ENCODE results near the gene LCE5A. TPM values are rescaled to one million over a fixed set of nuclear protein-coding genes. Genes with fewer than 3 reads are reported as not detected.
"Not testable (repeated sequence)": the region's sequence is repeated elsewhere in the genome, so short reads cannot be mapped to it uniquely, and the experiment has no call there.

Gene LCE5A
- total RNA-seq: not detected

- DNase-seq: no peak
- ChIA-PET POLR2A (no interaction called here), CTCF (no interaction called here)
- H3K36me3 Mint-ChIP-seq (ENCODE audit: low read depth): no peaks in the 10 kb centered on the region
- H3K27me3 Mint-ChIP-seq: peaks cover 40% of the 10 kb centered on the region
- H3K27ac Mint-ChIP-seq: no peak within 1 kb of the TSS
- no peaks in the 10 kb centered on the region for H3K9me3 Mint-ChIP-seq
- no peak within 1 kb of the TSS for H3K4me3 Mint-ChIP-seq
- H3K4me1 Mint-ChIP-seq: no peaks in the 10 kb centered on the region
These were observed at the start of gene LCE5A for GRCh38 chr1:152510503-152510902. LCE5A (plus strand) TSS chr1:152510803; CDS start chr1:152511535, 732 bp downstream.

GRCh38 chr1:152461544-152461943 is 49.1 kb upstream of the LCE5A start:
- ChIA-PET POLR2A (no interaction called here), CTCF (no interaction called here)
- Mint-ChIP-seq H3K9me3 (no peaks in the 10 kb centered on the region), H3K27me3 (peaks cover 18% of the 10 kb centered on the region), H3K4me1 (peaks cover 28% of the 10 kb centered on the region), H3K4me3 (no peak overlapping the region), H3K36me3 (ENCODE audit: low read depth) (no peaks in the 10 kb centered on the region), H3K27ac (no peak overlapping the region)
- DNase-seq: peak; percentile 69

- H3K27me3 Mint-ChIP-seq: peaks cover 22% of the 10 kb centered on the region
- ChIA-PET CTCF (no interaction called here), POLR2A (no interaction called here)
- no peaks in the 10 kb centered on the region for H3K36me3 Mint-ChIP-seq (ENCODE audit: low read depth)
- no peaks in the 10 kb centered on the region for H3K9me3 Mint-ChIP-seq
- H3K4me1 Mint-ChIP-seq: peaks cover 28% of the 10 kb centered on the region
- no peak overlapping the region for H3K27ac Mint-ChIP-seq
- DNase-seq: no peak
- H3K4me3 Mint-ChIP-seq: no peak overlapping the region
These were observed 48.0 kb upstream of the LCE5A start for GRCh38 chr1:152462636-152463035.

GRCh38 chr1:152466217-152466616 is 44.4 kb upstream of the LCE5A start:
- H3K27ac Mint-ChIP-seq: no peak overlapping the region
- H3K4me3 Mint-ChIP-seq: no peak overlapping the region
- ChIA-PET CTCF (no interaction called here), POLR2A (no interaction called here)
- no peaks in the 10 kb centered on the region for H3K9me3 Mint-ChIP-seq
- peaks cover 3% of the 10 kb centered on the region for H3K4me1 Mint-ChIP-seq
- peaks cover 23% of the 10 kb centered on the region for H3K27me3 Mint-ChIP-seq
- H3K36me3 Mint-ChIP-seq (ENCODE audit: low read depth): no peaks in the 10 kb centered on the region
- no peak for DNase-seq

- Mint-ChIP-seq H3K9me3 (peaks cover 37% of the 10 kb centered on the region), H3K36me3 (ENCODE audit: low read depth) (peaks cover 2% of the 10 kb centered on the region), H3K4me3 (no peak overlapping the region), H3K27me3 (no peaks in the 10 kb centered on the region), H3K27ac (no peak overlapping the region), H3K4me1 (no peaks in the 10 kb centered on the region)
- CTCF ChIA-PET: no interaction called here
- POLR2A ChIA-PET: no interaction called here
- no peak for DNase-seq
These were observed 36.6 kb upstream of the LCE5A start for GRCh38 chr1:152473887-152474537.

GRCh38 chr1:152479792-152480595 is 30.6 kb upstream of the LCE5A start:
- peaks cover 33% of the 10 kb centered on the region for H3K9me3 Mint-ChIP-seq
- peaks cover 2% of the 10 kb centered on the region for H3K36me3 Mint-ChIP-seq (ENCODE audit: low read depth)
- ChIA-PET POLR2A (no interaction called here), CTCF (interaction anchor here (1.6 to 2.1 kb wide), 2 partner anchors 21 to 40 kb away, joined by 3 to 15 read pairs; no protein-coding TSS in a partner anchor)
- H3K27ac Mint-ChIP-seq: no peak overlapping the region
- no peak overlapping the region for H3K4me3 Mint-ChIP-seq
- peak; percentile 64 for DNase-seq
- H3K4me1 Mint-ChIP-seq: peaks cover 2% of the 10 kb centered on the region
- no peaks in the 10 kb centered on the region for H3K27me3 Mint-ChIP-seq

- CTCF ChIA-PET: interaction anchor here (1.2 to 1.9 kb wide), 3 partner anchors 14 to 24 kb away, joined by 4 to 10 read pairs (median 5); no protein-coding TSS in a partner anchor
- no peak overlapping the region for H3K27ac Mint-ChIP-seq
- H3K4me3 Mint-ChIP-seq: no peak overlapping the region
- peaks cover 2% of the 10 kb centered on the region for H3K4me1 Mint-ChIP-seq
- no peak for DNase-seq
- no peaks in the 10 kb centered on the region for H3K27me3 Mint-ChIP-seq
- H3K9me3 Mint-ChIP-seq: peaks cover 14% of the 10 kb centered on the region
- POLR2A ChIA-PET: no interaction called here
- peaks cover under 1% of the 10 kb centered on the region for H3K36me3 Mint-ChIP-seq (ENCODE audit: low read depth)
These were observed 28.5 kb upstream of the LCE5A start for GRCh38 chr1:152481869-152482664.

- H3K27me3 Mint-ChIP-seq: peaks cover 5% of the 10 kb centered on the region
- no peaks in the 10 kb centered on the region for H3K9me3 Mint-ChIP-seq
- no peak overlapping the region for H3K4me3 Mint-ChIP-seq
- ChIA-PET POLR2A (no interaction called here), CTCF (interaction anchor here (0.9 to 2.2 kb wide), 2 partner anchors 13 to 27 kb away, joined by 3 to 8 read pairs; no protein-coding TSS in a partner anchor)
- no peaks in the 10 kb centered on the region for H3K36me3 Mint-ChIP-seq (ENCODE audit: low read depth)
- H3K4me1 Mint-ChIP-seq: no peaks in the 10 kb centered on the region
- no peak overlapping the region for H3K27ac Mint-ChIP-seq
- no peak for DNase-seq
These were observed 24.1 kb upstream of the LCE5A start for GRCh38 chr1:152486400-152487006.

GRCh38 chr1:152487871-152488270 is 22.7 kb upstream of the LCE5A start:
- Mint-ChIP-seq H3K4me1 (no peaks in the 10 kb centered on the region), H3K27ac (no peak overlapping the region), H3K9me3 (no peaks in the 10 kb centered on the region), H3K36me3 (ENCODE audit: low read depth) (no peaks in the 10 kb centered on the region), H3K27me3 (peaks cover 5% of the 10 kb centered on the region), H3K4me3 (no peak overlapping the region)
- no peak for DNase-seq
- ChIA-PET POLR2A (no interaction called here), CTCF (no interaction called here)

GRCh38 chr1:152491537-152491936 is 19.1 kb upstream of the LCE5A start:
- H3K27ac Mint-ChIP-seq; H3K36me3 Mint-ChIP-seq (ENCODE audit: low read depth); H3K4me3 Mint-ChIP-seq; H3K9me3 Mint-ChIP-seq; H3K4me1 Mint-ChIP-seq; POLR2A ChIA-PET; DNase-seq; H3K27me3 Mint-ChIP-seq: not testable (repeated sequence)
- CTCF ChIA-PET: interaction anchor here (1.5 kb wide), 1 partner anchor 86 kb away, joined by 3 read pairs; no protein-coding TSS in a partner anchor

- POLR2A ChIA-PET: no interaction called here
- DNase-seq: peak; percentile 37
- CTCF ChIA-PET: interaction anchor here (1.2 kb wide), 1 partner anchor 39 kb away, joined by 4 read pairs; no protein-coding TSS in a partner anchor
- no peaks in the 10 kb centered on the region for H3K4me1 Mint-ChIP-seq
- no peaks in the 10 kb centered on the region for H3K36me3 Mint-ChIP-seq (ENCODE audit: low read depth)
- H3K4me3 Mint-ChIP-seq: no peak overlapping the region
- no peaks in the 10 kb centered on the region for H3K27me3 Mint-ChIP-seq
- H3K9me3 Mint-ChIP-seq: no peaks in the 10 kb centered on the region
- H3K27ac Mint-ChIP-seq: no peak overlapping the region
These were observed 15.4 kb upstream of the LCE5A start for GRCh38 chr1:152495066-152495675.

GRCh38 chr1:152497273-152497672 is 13.3 kb upstream of the LCE5A start:
- ChIA-PET POLR2A (no interaction called here), CTCF (interaction anchor here (1.8 kb wide), 1 partner anchor 15 kb away, joined by 5 read pairs; no protein-coding TSS in a partner anchor)
- Mint-ChIP-seq H3K9me3 (no peaks in the 10 kb centered on the region), H3K27ac (no peak overlapping the region), H3K27me3 (no peaks in the 10 kb centered on the region), H3K4me1 (no peaks in the 10 kb centered on the region), H3K4me3 (no peak overlapping the region), H3K36me3 (ENCODE audit: low read depth) (no peaks in the 10 kb centered on the region)
- DNase-seq: no peak

Measured in activated CD4-positive, alpha-beta memory T cell treated with anti-CD3 and anti-CD28 coated beads, Interleukin-2, amount 10 ng/mL, durations not matched to agents 7 days and 5 days (primary cell).